Measurements from ENCODE around the gene CCDC134. TPM values are rescaled to one million over a fixed set of nuclear protein-coding genes. Genes with fewer than 3 reads are reported as not detected.

Gene CCDC134
- total and polyA plus RNA-seq, 2 of the 8 experiments (the other 6 are each of a cell fraction or from before 2014, with no cell fraction given): 7.7 to 20.0 TPM

DNA sequence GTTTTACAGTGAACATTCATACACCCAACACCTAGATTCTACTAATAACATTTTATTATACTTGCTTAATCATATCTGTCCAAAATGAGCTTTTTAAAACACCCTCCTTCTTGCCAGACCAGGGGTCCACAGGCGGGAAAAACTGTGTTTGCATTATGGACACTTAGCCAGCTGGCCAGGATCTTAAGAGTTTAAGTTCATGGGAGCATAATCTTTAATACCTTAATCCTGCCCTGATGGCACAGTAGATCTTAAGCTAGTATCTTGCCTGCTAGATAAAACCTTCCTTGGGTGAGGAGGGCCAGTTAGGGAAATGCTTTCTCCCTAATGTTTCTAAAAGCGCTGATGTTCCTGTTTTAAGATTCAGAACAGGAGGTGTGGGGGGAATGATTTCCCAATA lies 13.1 kb upstream of the CCDC134 start (continued):
- TF ChIP-seq, protein P1, sequence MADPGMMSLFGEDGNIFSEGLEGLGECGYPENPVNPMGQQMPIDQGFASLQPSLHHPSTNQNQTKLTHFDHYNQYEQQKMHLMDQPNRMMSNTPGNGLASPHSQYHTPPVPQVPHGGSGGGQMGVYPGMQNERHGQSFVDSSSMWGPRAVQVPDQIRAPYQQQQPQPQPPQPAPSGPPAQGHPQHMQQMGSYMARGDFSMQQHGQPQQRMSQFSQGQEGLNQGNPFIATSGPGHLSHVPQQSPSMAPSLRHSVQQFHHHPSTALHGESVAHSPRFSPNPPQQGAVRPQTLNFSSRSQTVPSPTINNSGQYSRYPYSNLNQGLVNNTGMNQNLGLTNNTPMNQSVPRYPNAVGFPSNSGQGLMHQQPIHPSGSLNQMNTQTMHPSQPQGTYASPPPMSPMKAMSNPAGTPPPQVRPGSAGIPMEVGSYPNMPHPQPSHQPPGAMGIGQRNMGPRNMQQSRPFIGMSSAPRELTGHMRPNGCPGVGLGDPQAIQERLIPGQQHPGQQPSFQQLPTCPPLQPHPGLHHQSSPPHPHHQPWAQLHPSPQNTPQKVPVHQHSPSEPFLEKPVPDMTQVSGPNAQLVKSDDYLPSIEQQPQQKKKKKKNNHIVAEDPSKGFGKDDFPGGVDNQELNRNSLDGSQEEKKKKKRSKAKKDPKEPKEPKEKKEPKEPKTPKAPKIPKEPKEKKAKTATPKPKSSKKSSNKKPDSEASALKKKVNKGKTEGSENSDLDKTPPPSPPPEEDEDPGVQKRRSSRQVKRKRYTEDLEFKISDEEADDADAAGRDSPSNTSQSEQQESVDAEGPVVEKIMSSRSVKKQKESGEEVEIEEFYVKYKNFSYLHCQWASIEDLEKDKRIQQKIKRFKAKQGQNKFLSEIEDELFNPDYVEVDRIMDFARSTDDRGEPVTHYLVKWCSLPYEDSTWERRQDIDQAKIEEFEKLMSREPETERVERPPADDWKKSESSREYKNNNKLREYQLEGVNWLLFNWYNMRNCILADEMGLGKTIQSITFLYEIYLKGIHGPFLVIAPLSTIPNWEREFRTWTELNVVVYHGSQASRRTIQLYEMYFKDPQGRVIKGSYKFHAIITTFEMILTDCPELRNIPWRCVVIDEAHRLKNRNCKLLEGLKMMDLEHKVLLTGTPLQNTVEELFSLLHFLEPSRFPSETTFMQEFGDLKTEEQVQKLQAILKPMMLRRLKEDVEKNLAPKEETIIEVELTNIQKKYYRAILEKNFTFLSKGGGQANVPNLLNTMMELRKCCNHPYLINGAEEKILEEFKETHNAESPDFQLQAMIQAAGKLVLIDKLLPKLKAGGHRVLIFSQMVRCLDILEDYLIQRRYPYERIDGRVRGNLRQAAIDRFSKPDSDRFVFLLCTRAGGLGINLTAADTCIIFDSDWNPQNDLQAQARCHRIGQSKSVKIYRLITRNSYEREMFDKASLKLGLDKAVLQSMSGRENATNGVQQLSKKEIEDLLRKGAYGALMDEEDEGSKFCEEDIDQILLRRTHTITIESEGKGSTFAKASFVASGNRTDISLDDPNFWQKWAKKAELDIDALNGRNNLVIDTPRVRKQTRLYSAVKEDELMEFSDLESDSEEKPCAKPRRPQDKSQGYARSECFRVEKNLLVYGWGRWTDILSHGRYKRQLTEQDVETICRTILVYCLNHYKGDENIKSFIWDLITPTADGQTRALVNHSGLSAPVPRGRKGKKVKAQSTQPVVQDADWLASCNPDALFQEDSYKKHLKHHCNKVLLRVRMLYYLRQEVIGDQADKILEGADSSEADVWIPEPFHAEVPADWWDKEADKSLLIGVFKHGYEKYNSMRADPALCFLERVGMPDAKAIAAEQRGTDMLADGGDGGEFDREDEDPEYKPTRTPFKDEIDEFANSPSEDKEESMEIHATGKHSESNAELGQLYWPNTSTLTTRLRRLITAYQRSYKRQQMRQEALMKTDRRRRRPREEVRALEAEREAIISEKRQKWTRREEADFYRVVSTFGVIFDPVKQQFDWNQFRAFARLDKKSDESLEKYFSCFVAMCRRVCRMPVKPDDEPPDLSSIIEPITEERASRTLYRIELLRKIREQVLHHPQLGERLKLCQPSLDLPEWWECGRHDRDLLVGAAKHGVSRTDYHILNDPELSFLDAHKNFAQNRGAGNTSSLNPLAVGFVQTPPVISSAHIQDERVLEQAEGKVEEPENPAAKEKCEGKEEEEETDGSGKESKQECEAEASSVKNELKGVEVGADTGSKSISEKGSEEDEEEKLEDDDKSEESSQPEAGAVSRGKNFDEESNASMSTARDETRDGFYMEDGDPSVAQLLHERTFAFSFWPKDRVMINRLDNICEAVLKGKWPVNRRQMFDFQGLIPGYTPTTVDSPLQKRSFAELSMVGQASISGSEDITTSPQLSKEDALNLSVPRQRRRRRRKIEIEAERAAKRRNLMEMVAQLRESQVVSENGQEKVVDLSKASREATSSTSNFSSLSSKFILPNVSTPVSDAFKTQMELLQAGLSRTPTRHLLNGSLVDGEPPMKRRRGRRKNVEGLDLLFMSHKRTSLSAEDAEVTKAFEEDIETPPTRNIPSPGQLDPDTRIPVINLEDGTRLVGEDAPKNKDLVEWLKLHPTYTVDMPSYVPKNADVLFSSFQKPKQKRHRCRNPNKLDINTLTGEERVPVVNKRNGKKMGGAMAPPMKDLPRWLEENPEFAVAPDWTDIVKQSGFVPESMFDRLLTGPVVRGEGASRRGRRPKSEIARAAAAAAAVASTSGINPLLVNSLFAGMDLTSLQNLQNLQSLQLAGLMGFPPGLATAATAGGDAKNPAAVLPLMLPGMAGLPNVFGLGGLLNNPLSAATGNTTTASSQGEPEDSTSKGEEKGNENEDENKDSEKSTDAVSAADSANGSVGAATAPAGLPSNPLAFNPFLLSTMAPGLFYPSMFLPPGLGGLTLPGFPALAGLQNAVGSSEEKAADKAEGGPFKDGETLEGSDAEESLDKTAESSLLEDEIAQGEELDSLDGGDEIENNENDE (IDR thresholded peaks at IDR 0.05; ENCODE audit: insufficient replicate concordance, low read length): no peak
- TF ChIP-seq, protein P2, sequence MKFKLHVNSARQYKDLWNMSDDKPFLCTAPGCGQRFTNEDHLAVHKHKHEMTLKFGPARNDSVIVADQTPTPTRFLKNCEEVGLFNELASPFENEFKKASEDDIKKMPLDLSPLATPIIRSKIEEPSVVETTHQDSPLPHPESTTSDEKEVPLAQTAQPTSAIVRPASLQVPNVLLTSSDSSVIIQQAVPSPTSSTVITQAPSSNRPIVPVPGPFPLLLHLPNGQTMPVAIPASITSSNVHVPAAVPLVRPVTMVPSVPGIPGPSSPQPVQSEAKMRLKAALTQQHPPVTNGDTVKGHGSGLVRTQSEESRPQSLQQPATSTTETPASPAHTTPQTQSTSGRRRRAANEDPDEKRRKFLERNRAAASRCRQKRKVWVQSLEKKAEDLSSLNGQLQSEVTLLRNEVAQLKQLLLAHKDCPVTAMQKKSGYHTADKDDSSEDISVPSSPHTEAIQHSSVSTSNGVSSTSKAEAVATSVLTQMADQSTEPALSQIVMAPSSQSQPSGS (IDR thresholded peaks at IDR 0.05; ENCODE audit: low read length): no peak
- TF ChIP-seq JUND (IDR thresholded peaks at IDR 0.05; ENCODE audit: low read length): no peak

Data from H1 (cell line).